NCI-H146 treated with DMSO at 0.1 percent for 48 hours (cell line): ENCODE results near the gene SORT1.

Experiments used
- DNase-seq: peaks from one replicate; lab custom pipeline; 2025; ENCODE audit not compliant: unreplicated experiment; lab: John Stamatoyannopoulos, UW

SORT1 gene

DNA sequence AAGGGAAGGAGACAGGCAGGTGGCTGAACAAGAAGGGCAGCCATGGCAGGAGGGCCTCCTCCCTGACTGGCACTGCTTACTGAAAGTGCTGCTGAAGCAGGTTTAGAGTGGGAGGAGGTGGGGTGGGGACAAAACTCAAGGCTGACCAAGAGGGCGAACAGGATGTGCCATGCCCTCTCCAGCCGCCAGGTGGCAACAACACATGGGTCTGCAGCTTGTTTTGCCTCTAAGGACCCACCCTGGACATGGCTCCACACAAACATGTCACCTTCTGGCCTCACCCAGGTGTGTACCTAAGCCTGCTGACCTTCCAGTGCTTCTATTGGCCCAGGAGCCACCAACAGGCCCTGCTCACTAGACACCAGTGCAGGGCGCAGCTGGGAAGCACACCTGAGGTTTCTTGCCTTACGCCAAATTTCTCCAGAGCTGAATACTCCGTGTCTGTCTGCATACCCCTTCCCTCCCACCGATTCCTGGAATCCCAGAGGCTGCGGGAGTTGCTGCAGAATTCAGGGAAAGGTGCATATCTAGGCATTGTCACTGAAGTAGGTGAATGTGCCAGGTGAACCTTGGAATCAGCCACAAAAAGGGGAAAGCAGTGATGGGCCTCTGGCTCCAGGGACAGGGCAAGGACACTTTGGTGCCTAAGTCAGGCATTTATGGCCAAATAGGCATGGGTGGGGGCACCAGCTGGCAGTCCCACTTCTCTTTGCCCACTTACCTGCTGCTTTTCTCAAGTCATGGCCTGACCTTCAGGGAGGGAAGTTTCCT, 120.1 kb downstream of the SORT1 start:
- peak; percentile 57 for DNase-seq

DNA sequence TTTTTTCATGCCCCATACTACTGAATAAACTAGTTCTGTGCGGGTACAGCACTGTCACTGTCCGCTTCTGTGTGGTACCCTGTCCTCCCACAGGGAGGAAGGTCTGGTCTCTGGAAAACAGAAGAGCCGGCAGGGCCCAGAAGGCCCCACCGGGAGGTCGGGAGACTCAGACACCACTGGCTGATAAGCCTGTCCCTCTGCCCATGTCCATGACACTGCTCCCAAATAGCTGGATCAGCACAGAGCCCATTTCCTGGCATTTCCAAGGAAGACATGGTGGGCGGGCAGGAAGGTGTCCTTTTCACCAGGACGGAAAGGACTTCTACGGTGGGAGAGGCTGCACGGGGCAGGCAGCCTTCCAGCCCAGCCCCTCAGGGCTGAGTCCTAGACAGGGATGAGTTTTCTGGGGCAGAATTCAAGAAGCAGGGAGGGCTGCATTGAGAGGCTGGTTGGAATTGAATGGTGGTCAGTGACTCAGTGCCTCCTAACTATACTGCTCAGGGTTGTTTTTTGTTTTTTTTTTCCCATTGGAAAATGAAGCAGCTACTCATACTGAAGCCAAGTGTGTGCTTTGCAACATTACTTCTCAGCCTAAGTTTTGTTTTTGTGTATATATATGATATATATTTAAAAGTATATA, 121.9 kb downstream of the SORT1 start:
- DNase-seq: no peak

DNA sequence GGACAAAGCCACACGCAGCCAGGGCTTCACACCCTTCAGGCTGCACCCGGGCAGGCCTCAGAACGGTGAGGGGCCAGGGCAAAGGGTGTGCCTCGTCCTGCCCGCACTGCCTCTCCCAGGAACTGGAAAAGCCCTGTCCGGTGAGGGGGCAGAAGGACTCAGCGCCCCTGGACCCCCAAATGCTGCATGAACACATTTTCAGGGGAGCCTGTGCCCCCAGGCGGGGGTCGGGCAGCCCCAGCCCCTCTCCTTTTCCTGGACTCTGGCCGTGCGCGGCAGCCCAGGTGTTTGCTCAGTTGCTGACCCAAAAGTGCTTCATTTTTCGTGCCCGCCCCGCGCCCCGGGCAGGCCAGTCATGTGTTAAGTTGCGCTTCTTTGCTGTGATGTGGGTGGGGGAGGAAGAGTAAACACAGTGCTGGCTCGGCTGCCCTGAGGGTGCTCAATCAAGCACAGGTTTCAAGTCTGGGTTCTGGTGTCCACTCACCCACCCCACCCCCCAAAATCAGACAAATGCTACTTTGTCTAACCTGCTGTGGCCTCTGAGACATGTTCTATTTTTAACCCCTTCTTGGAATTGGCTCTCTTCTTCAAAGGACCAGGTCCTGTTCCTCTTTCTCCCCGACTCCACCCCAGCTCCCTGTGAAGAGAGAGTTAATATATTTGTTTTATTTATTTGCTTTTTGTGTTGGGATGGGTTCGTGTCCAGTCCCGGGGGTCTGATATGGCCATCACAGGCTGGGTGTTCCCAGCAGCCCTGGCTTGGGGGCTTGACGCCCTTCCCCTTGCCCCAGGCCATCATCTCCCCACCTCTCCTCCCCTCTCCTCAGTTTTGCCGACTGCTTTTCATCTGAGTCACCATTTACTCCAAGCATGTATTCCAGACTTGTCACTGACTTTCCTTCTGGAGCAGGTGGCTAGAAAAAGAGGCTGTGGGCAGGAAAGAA, 122.9 kb downstream of the SORT1 start:
- peak; percentile 60 for DNase-seq

- DNase-seq: no peak
Measured at GRCh38 chr1:109273570-109274288, 124.0 kb downstream of the SORT1 start.

- no peak for DNase-seq
Measured at GRCh38 chr1:109272831-109273547, 124.7 kb downstream of the SORT1 start.

GRCh38 chr1:109272021-109272799, 125.5 kb downstream of the SORT1 start:
- no peak for DNase-seq

DNA sequence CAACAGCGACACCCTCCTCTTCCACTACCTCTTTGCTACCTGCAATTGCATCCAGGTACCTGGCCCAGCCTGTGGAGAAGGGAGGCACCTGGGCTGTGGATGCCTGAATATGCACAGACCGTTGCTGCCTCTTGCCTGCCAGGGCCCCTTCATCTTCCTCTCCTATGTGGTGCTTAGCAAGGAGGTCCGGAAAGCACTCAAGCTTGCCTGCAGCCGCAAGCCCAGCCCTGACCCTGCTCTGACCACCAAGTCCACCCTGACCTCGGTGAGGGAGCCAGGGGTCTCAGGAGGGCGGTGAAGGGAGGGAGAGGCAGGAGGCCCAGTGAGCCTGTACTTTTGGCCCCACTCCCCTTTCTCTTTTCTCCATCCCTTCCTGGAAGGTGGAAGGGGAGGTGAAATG, 126.3 kb downstream of the SORT1 start:
- DNase-seq: no peak

DNA sequence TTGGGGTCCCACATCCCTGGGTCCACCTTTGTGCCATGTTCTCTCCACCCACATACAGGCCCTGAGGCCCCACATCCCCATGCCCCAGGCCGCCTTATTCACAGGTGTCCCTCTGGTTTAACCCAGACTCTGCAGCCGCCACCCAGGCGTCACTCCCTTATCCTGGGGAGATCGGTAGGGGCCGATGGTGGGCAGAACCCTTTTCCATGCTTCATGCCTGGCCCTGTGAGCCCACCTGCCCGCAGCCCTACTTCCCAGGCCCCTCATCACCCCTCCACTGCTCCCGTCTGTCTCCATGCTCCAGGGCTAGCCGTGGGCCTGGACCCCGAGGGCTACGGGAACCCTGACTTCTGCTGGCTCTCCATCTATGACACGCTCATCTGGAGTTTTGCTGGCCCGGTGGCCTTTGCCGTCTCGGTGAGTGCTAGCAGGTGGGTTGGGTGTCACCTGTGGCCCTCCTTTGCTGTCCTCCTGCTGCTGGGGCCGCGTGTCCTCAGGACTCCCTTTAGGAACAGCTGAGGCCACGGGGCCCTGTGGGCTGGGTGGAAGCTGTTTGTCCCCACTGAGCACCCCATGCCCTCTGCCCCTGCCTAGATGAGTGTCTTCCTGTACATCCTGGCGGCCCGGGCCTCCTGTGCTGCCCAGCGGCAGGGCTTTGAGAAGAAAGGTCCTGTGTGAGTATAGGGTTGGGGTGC, 126.9 kb downstream of the SORT1 start:
- DNase-seq: no peak

- DNase-seq: no peak
Measured at GRCh38 chr1:109269981-109270622, 127.6 kb downstream of the SORT1 start.

- no peak for DNase-seq
Measured at GRCh38 chr1:109269212-109269980, 128.3 kb downstream of the SORT1 start.

DNA sequence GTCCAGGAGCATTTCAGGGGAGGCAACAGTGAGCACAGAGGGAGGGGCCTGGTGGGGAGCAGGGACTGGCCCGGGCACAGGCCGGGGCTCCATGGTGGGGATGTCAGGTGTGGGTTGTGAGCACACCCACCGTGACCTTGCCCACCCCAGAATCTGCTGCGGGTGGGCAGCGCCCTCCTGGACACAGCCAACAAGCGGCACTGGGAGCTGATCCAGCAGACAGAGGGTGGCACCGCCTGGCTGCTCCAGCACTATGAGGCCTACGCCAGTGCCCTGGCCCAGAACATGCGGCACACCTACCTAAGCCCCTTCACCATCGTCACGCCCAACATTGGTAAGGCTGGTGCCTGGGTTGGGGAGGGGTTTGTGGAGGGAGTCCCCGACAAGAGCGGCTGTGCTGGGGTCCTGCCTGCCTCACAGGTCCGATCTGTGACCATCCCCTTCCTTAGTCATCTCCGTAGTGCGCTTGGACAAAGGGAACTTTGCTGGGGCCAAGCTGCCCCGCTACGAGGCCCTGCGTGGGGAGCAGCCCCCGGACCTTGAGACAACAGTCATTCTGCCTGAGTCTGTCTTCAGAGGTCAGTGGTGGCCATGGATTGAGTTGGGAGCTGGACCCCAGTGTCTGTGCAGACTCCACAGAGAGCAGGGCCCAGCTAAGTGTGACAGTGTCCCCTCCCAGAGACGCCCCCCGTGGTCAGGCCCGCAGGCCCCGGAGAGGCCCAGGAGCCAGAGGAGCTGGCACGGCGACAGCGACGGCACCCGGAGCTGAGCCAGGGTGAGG, 129.1 kb downstream of the SORT1 start:
- DNase-seq: no peak

DNA sequence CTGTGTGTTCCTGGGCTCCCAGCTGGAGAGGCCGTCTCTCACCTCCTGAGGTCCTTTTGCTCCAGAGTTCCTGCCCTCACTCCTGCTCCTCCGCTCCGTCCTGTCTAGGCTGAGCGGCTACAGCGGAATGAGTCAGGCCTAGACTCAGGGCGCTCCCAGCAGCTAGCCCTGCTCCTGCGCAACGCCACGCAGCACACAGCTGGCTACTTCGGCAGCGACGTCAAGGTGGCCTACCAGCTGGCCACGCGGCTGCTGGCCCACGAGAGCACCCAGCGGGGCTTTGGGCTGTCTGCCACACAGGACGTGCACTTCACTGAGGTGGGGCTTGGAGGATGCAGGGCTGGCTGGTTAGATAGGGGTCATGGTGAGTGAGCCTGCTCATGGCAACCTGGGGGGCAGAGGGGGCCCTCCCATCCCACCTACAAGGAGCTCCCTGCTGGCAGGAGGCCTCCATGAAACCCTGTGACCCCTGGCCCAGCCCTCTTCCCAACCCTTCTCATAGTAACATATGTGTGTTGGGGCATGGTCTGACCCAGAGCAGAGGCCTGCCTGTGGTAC, 129.9 kb downstream of the SORT1 start:
- DNase-seq: no peak

DNA sequence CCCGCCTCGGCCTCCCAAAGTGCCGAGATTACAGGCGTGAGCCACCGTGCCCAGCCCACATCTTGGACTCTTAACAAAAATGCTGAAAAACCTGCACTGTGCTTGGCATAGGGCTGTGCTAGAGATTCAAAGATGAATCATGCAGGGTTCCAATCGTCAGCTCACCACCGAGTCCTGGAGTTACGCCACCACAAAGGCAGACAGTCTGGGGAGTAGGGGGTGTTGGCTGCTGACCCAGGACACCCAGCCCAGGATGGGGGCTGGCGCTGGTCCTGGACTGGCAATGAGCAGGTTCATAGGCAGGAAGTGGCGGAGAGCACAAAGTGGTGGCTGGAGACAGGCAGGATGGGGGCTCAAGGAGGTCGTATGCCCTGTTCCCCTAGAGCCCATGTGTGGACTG, 130.8 kb downstream of the SORT1 start:
- DNase-seq: no peak

GRCh38 chr1:109265741-109266330, 131.9 kb downstream of the SORT1 start:
- DNase-seq: no peak

- no peak for DNase-seq
Measured at GRCh38 chr1:109265016-109265415, 132.7 kb downstream of the SORT1 start.

- DNase-seq: no peak
Measured at GRCh38 chr1:109264379-109264755, 133.4 kb downstream of the SORT1 start.
